Upper lobe of right lung (tissue), 1 donor: Measurements from ENCODE around the gene IP6K3. TPM values are rescaled to one million over a fixed set of nuclear protein-coding genes. Genes with fewer than 3 reads are reported as not detected.

Experiments
- ATAC-seq: fragments of 200-7000 bp; cut with Tn5 transposase; one replicate; pipeline ENCODE4 v1.9.1; 2020; ENCODE audit warnings: mild to moderate bottlenecking, moderate library complexity
- DNase-seq: peaks from one replicate; pipeline ENCODE4 v3.0.0-alpha.2; 2020
- H3K27ac ChIP-seq: fragments of 200-600 bp; one replicate; pipeline ENCODE4 v1.8.0; 2022
- H3K27me3 ChIP-seq: fragments of 200-600 bp; one replicate; pipeline ENCODE4 v1.8.0; 2022; ENCODE audit warnings: mild to moderate bottlenecking
- H3K36me3 ChIP-seq: fragments of 200-600 bp; one replicate; pipeline ENCODE4 v1.8.0; 2022
- H3K4me1 ChIP-seq: fragments of 200-600 bp; one replicate; pipeline ENCODE4 v1.8.0; 2022
- H3K4me3 ChIP-seq: fragments of 200-600 bp; one replicate; pipeline ENCODE4 v1.8.0; 2022; ENCODE audit warnings: mild to moderate bottlenecking
- H3K9me3 ChIP-seq: fragments of 200-600 bp; one replicate; pipeline ENCODE4 v1.8.0; 2022
- CTCF ChIP-seq: fragments of 200-600 bp; IDR thresholded peaks from one replicate; pipeline ENCODE4 v1.8.0; 2022; ENCODE audit warnings: antibody characterized with exemption
- intact Hi-C: fragments of 100-400 bp; cut with DNase I; formaldehyde crosslinking; loops from one replicate; pipeline ENCODE4 v1.11.0; 2022
- total RNA-seq: library from RNA; stranded (reverse); fragmentation: NEBNext Ultra II Directional; extraction: Animal tissue kit (Norgen Biotek cat#: 25700); gene quantifications from one replicate; pipeline ENCODE4 v1.2.1, GENCODE V29; 2021
- donor health status: DM: no; HTN: yes; CAD: no; lungs with severe emphysema.

IP6K3 gene
- total RNA-seq, 1 donor from 2014 or later: 4.6 TPM

- Histone ChIP-seq H3K9me3 (no peaks in the 10 kb centered on the region), H3K36me3 (peaks cover 95% of the 10 kb centered on the region), H3K27me3 (no peaks in the 10 kb centered on the region), H3K27ac (no peak overlapping the region), H3K4me1 (peaks cover 14% of the 10 kb centered on the region), H3K4me3 (no peak overlapping the region)
- intact Hi-C loops: loop anchor here (10.0 kb wide), 1 partner anchor 378 kb away; no protein-coding TSS in a partner anchor
- DNase-seq (no peak), ATAC-seq (no peak)
- no peak for TF ChIP-seq CTCF
Measured at GRCh38 chr6:33776764-33777163, 30.1 kb upstream of the IP6K3 start.

GRCh38 chr6:33776186-33776585 is 29.5 kb upstream of the IP6K3 start:
- intact Hi-C loops: loop anchor here (10.0 kb wide), 1 partner anchor 379 kb away; no protein-coding TSS in a partner anchor
- DNase-seq: no peak

GRCh38 chr6:33774774-33775173 is 28.1 kb upstream of the IP6K3 start:
- intact Hi-C loops: loop anchor here (5.0 to 10.0 kb wide), 2 partner anchors 253 to 380 kb away; no protein-coding TSS in a partner anchor
- ATAC-seq (no peak), DNase-seq (no peak)
- H3K4me3 ChIP-seq: no peak overlapping the region
- H3K27me3 ChIP-seq: no peaks in the 10 kb centered on the region
- H3K36me3 ChIP-seq: peaks cover 77% of the 10 kb centered on the region
- TF ChIP-seq CTCF: no peak
- H3K9me3 ChIP-seq: no peaks in the 10 kb centered on the region
- peaks cover 30% of the 10 kb centered on the region for H3K4me1 ChIP-seq
- H3K27ac ChIP-seq: no peak overlapping the region

More at GRCh38 chr6:33776186-33776585, 29.5 kb upstream of the IP6K3 start:
- Histone ChIP-seq H3K36me3 (peaks cover 89% of the 10 kb centered on the region), H3K27me3 (no peaks in the 10 kb centered on the region), H3K27ac (no peak overlapping the region), H3K4me3 (no peak overlapping the region), H3K9me3 (no peaks in the 10 kb centered on the region), H3K4me1 (peaks cover 20% of the 10 kb centered on the region)
- ATAC-seq: no peak
- TF ChIP-seq CTCF: no peak

GRCh38 chr6:33772902-33773472 is 26.3 kb upstream of the IP6K3 start:
- no peak for TF ChIP-seq CTCF
- no peak overlapping the region for H3K27ac ChIP-seq
- peaks cover 59% of the 10 kb centered on the region for H3K36me3 ChIP-seq
- ATAC-seq: no peak
- H3K4me3 ChIP-seq: no peak overlapping the region
- no peaks in the 10 kb centered on the region for H3K27me3 ChIP-seq
- intact Hi-C loops: loop anchor here (5.0 to 10.0 kb wide), 2 partner anchors 254 to 382 kb away; no protein-coding TSS in a partner anchor
- DNase-seq: no peak
- peaks cover 34% of the 10 kb centered on the region for H3K4me1 ChIP-seq
- H3K9me3 ChIP-seq: no peaks in the 10 kb centered on the region

- no peak for TF ChIP-seq CTCF
- no peaks in the 10 kb centered on the region for H3K9me3 ChIP-seq
- H3K4me1 ChIP-seq: peaks cover 34% of the 10 kb centered on the region
- no peak for ATAC-seq
- peak overlapping the region; percentile 81 for H3K27ac ChIP-seq
- intact Hi-C loops: loop anchor here (5.0 to 10.0 kb wide), 2 partner anchors 255 to 383 kb away; no protein-coding TSS in a partner anchor
- H3K36me3 ChIP-seq: peaks cover 51% of the 10 kb centered on the region
- no peak overlapping the region for H3K4me3 ChIP-seq
- no peaks in the 10 kb centered on the region for H3K27me3 ChIP-seq
- DNase-seq: no peak
Measured at GRCh38 chr6:33772082-33772830, 25.6 kb upstream of the IP6K3 start.
